ENCODE data around the gene ZBTB7C. TPM values are rescaled to one million over a fixed set of nuclear protein-coding genes. Genes with fewer than 3 reads are reported as not detected.

ZBTB7C gene
- total and polyA plus RNA-seq, 2 donors (not counting 1 experiment from before 2014, with no cell fraction given): not detected

GRCh38 chr18:48023334-48024008, 385.7 kb downstream of the ZBTB7C start:
- Histone ChIP-seq H3K4me2 (replicated peaks; ENCODE audit: low read depth, low read length, poor library complexity, severe bottlenecking) (no peak overlapping the region), H3K27ac (ENCODE audit: low read length in 2 of 2) (no peak overlapping the region), H3K9ac (ENCODE audit: low read length) (no peak overlapping the region), H3K4me1 (ENCODE audit: control insufficient read depth in 2 of 2, insufficient read depth in 2 of 2, low read length in 2 of 2) (no peaks in the 10 kb centered on the region), H3K4me3 (ENCODE audit: control extremely low read depth in 1 of 5, extremely low read depth in 1 of 5, insufficient read depth in 1 of 5, low read depth in 2 of 5, low read length in 4 of 5) (no peak overlapping the region), H4K20me1 (ENCODE audit: control insufficient read depth, insufficient read depth, low read length, poor library complexity, severe bottlenecking) (no peaks in the 10 kb centered on the region), H3K27me3 (replicated peaks in 1 of 4; ENCODE audit: control extremely low read depth in 1 of 4, control insufficient read depth in 3 of 4, insufficient read depth in 4 of 4, low read length in 3 of 4) (peaks cover 0 to 16% (median 7%) of the 10 kb centered on the region in 4 experiments), H2AFZ (ENCODE audit: insufficient read depth, low read depth, low read length, poor library complexity, severe bottlenecking) (no peak overlapping the region), H3K36me3 (replicated peaks in 1 of 2; ENCODE audit: control extremely low read depth in 1 of 2, control insufficient read depth in 1 of 2, extremely low read depth in 1 of 2, insufficient read depth in 2 of 2, low read length in 1 of 2) (no peaks in the 10 kb centered on the region), H3K9me3 (ENCODE audit: control extremely low read depth in 1 of 3, control insufficient read depth in 2 of 3, insufficient read depth in 1 of 3, low read length in 2 of 3) (no peaks in the 10 kb centered on the region), H3K79me2 (ENCODE audit: control insufficient read depth, insufficient read depth, low read length) (no peaks in the 10 kb centered on the region)
- no peak for TF ChIP-seq CTCF (IDR thresholded peaks at IDR 0.05)
- TF ChIP-seq EZH2 (IDR thresholded peaks at IDR 0.05; ENCODE audit: borderline replicate concordance, insufficient read depth, low read depth, low read length, poor library complexity, severe bottlenecking): no peak
- no peak for DNase-seq
- Mint-ChIP-seq H3K4me1 (no peaks in the 10 kb centered on the region), H3K9me3 (ENCODE audit: insufficient read depth) (no peaks in the 10 kb centered on the region), H3K4me3 (no peak overlapping the region), H3K27ac (no peak overlapping the region), H3K27me3 (peaks cover 44% of the 10 kb centered on the region)
- intact Hi-C loops (cut with micrococcal nuclease): no loop called here
- WGBS (ENCODE audit: insufficient coverage): 50% methylated on average over 8 of the region's 9 CpGs
- CTCF ChIA-PET: interaction anchor here (0.5 kb wide), 1 partner anchor 256 kb away, joined by 3 read pairs; no protein-coding TSS in a partner anchor
- no peak for ATAC-seq (ENCODE audit: low read depth)
- POLR2A ChIA-PET: no interaction called here

Measured in B cell (primary cell).